IMR-90 (cell line): ENCODE data around the gene ZFP92. TPM values are rescaled to one million over a fixed set of nuclear protein-coding genes. Genes with fewer than 3 reads are reported as not detected.

Experiments
- ATAC-seq: fragments of 200-7000 bp; cut with Tn5 transposase; 2 replicates; pipeline ENCODE4 v1.9.1; 2020; ENCODE audit warnings: low read depth, mild to moderate bottlenecking, moderate library complexity
- BruUV-seq: library from RNA; stranded (reverse); fragments of 400-500 nt; replicated peaks from 2 replicates; lab custom pipeline; 2021; lab: Mats Ljungman, UMichigan
- CTCF ChIA-PET: fragments of 300-600 bp; formaldehyde crosslinking; extraction: SDS; loops from one replicate; lab custom pipeline; 2021; ENCODE audit warnings: antibody characterized with exemption; lab: Yijun Ruan, JAX
- POLR2A ChIA-PET: fragments of 300-600 bp; sonication (Branson Sonifier 250); formaldehyde crosslinking; loops from one replicate; lab custom pipeline; 2022; ENCODE audit warnings: antibody characterized with exemption; ENCODE audit not compliant: unreplicated experiment; lab: Charles Lee
- DNase-seq: peaks from one replicate; pipeline ENCODE4 v3.0.0; 2013
- H2AFZ ChIP-seq: replicated peaks from 2 replicates; pipeline ENCODE3; 2013; ENCODE audit warnings: low read length, mild to moderate bottlenecking; ENCODE audit not compliant: poor library complexity
- H2AK5ac ChIP-seq: 2 replicates; pipeline ENCODE4 v1.6.1; 2013; ENCODE audit warnings: low read depth, low read length, inconsistent platforms
- H2AK9ac ChIP-seq: replicated peaks from 2 replicates; pipeline ENCODE3; 2013; ENCODE audit warnings: mild to moderate bottlenecking, low read depth, low read length, moderate library complexity; ENCODE audit not compliant: poor library complexity
- H2BK120ac ChIP-seq: 2 replicates; pipeline ENCODE4 v1.6.1; 2013; ENCODE audit warnings: low read depth, low read length, inconsistent platforms
- H2BK15ac ChIP-seq: 3 replicates; pipeline ENCODE4 v1.6.1; 2013; ENCODE audit warnings: low read depth, low read length, inconsistent platforms
- H2BK20ac ChIP-seq: 2 replicates; pipeline ENCODE4 v1.6.1; 2013; ENCODE audit warnings: low read depth, mild to moderate bottlenecking, inconsistent platforms, low read length, moderate library complexity
- H2BK5ac ChIP-seq: 2 replicates; pipeline ENCODE4 v1.6.1; 2013; ENCODE audit warnings: mild to moderate bottlenecking, low read depth, low read length, inconsistent platforms; ENCODE audit not compliant: poor library complexity, severe bottlenecking
- H3K14ac ChIP-seq: replicated peaks from 2 replicates; pipeline ENCODE4 v1.6.1; 2013; ENCODE audit warnings: low read depth, low read length, inconsistent platforms
- H3K18ac ChIP-seq: 2 replicates; pipeline ENCODE4 v1.6.1; 2013; ENCODE audit warnings: low read depth, low read length, control low read depth
- H3K23ac ChIP-seq: 2 replicates; pipeline ENCODE4 v1.6.1; 2013; ENCODE audit warnings: low read depth, low read length, inconsistent platforms
- H3K27ac ChIP-seq: 2 replicates; pipeline ENCODE4 v1.5.1; 2013; ENCODE audit warnings: mild to moderate bottlenecking, control low read depth, low read length; ENCODE audit not compliant: insufficient read depth
- H3K27me3 ChIP-seq: 2 replicates; pipeline ENCODE4 v1.6.1; 2013; ENCODE audit warnings: low read length; ENCODE audit not compliant: control insufficient read depth, insufficient read depth
- H3K36me3 ChIP-seq: 2 replicates; pipeline ENCODE4 v1.6.1; 2013; ENCODE audit warnings: low read length, mixed read lengths; ENCODE audit not compliant: control insufficient read depth, insufficient read depth
- H3K4ac ChIP-seq: 2 replicates; pipeline ENCODE4 v1.6.1; 2013; ENCODE audit warnings: low read depth, low read length, inconsistent platforms
- H3K4me1 ChIP-seq: 2 replicates; pipeline ENCODE4 v1.6.1; 2013; ENCODE audit warnings: low read length, mixed read lengths; ENCODE audit not compliant: control insufficient read depth, insufficient read depth
- H3K4me2 ChIP-seq: 2 replicates; pipeline ENCODE4 v1.6.1; 2013; ENCODE audit warnings: low read depth, mild to moderate bottlenecking, control low read depth, low read length, moderate library complexity
- H3K4me3 ChIP-seq: 2 replicates; pipeline ENCODE4 v1.5.1; 2013; ENCODE audit warnings: low read depth, mild to moderate bottlenecking, control low read depth, low read length, moderate library complexity; ENCODE audit not compliant: insufficient read depth
- H3K56ac ChIP-seq: 2 replicates; pipeline ENCODE4 v1.6.1; 2013; ENCODE audit warnings: low read length, inconsistent platforms; ENCODE audit not compliant: insufficient read depth; ENCODE audit errors: extremely low read depth
- H3K79me1 ChIP-seq, 2 experiments: 2 replicates each; pipeline ENCODE4 v1.6.1; 2013; ENCODE audit warnings: low read length in 2 of 2, inconsistent platforms in 1 of 2, low read depth in 1 of 2
- H3K9ac ChIP-seq: 2 replicates; pipeline ENCODE4 v1.6.1; 2013; ENCODE audit warnings: low read depth, low read length, control low read depth
- H3K9me1 ChIP-seq: 2 replicates; pipeline ENCODE4 v1.6.1; 2013; ENCODE audit warnings: low read length, inconsistent platforms; ENCODE audit not compliant: insufficient read depth
- H3K9me3 ChIP-seq: 2 replicates; pipeline ENCODE4 v1.6.1; 2013; ENCODE audit warnings: low read length; ENCODE audit not compliant: control insufficient read depth, insufficient read depth
- H4K20me1 ChIP-seq: 2 replicates; pipeline ENCODE4 v1.6.1; 2013; ENCODE audit warnings: low read length, inconsistent platforms; ENCODE audit not compliant: insufficient read depth
- H4K5ac ChIP-seq: 2 replicates; pipeline ENCODE4 v1.6.1; 2013; ENCODE audit warnings: mild to moderate bottlenecking, low read depth, low read length, control low read depth
- H4K8ac ChIP-seq, 2 experiments: 2 replicates each; pipeline ENCODE4 v1.6.1; 2013; ENCODE audit warnings: low read depth in 2 of 2, low read length in 2 of 2, control low read depth in 1 of 2, inconsistent platforms in 1 of 2
- H4K91ac ChIP-seq: 2 replicates; pipeline ENCODE4 v1.6.1; 2013; ENCODE audit warnings: low read depth, low read length, inconsistent platforms; ENCODE audit not compliant: insufficient read depth
- MAZ ChIP-seq: IDR thresholded peaks from 2 replicates; pipeline ENCODE4 v1.6.1; 2012; ENCODE audit warnings: low read depth, mild to moderate bottlenecking, low read length, improper control_type of control experiment, moderate library complexity, borderline replicate concordance
- SMC3 ChIP-seq: fragments of 150-350 bp; IDR thresholded peaks from 2 replicates; pipeline ENCODE4 v1.6.1; 2016; ENCODE audit warnings: low read depth, mild to moderate bottlenecking, antibody characterized with exemption, low read length, moderate library complexity
- USF2 ChIP-seq: fragments of 150-350 bp; IDR thresholded peaks from 2 replicates; pipeline ENCODE4 v1.6.1; 2017; ENCODE audit warnings: mild to moderate bottlenecking, antibody characterized with exemption, low read length, low read depth
- WGBS, 2 experiments: methylation state at CpG; one replicate each; pipeline versions ENCODE4 v1.1.5 to v1.1.7; 2013; ENCODE audit warnings: missing lambda C conversion rate in 2 of 2; ENCODE audit not compliant: insufficient read length in 1 of 2; ENCODE audit errors: extremely low coverage in 2 of 2; 5-methylcytosine and 5-hydroxymethylcytosine counted together
- dilution Hi-C: fragments of 300-500 bp; cut with HindIII; formaldehyde crosslinking; loops from one replicate; pipeline ENCODE4 v1.14.3; 2018; ENCODE audit warnings: low sequenced_read_pairs; ENCODE audit not compliant: unreplicated experiment
- in situ Hi-C: fragments of 300-500 bp; cut with MboI; formaldehyde crosslinking; loops from 3 replicates; pipeline ENCODE4 v1.14.3; 2019; ENCODE audit warnings: low sequenced_read_pairs, inconsistent platforms, mixed read lengths
- intact Hi-C: fragments of 100-400 bp; cut with micrococcal nuclease; formaldehyde crosslinking; loops from 2 replicates; pipeline ENCODE4 v1.10.0; 2022
- polyA plus RNA-seq, 3 experiments: library from polyadenylated mRNA; depleted of rRNA; stranded (reverse); fragments of >200 nt; gene quantifications; 2 replicates each; pipeline ENCODE4 v1.2.3, GENCODE V29; 2012; ENCODE audit warnings: low replicate concordance in 1 of 3
- total RNA-seq: library from RNA; depleted of rRNA; stranded (reverse); fragments of >200 nt; gene quantifications from 2 replicates; pipeline ENCODE4 v1.2.3, GENCODE V29; 2012

ZFP92 gene
- total and polyA plus RNA-seq, 2 of the 4 experiments (the other 2 are of a cell fraction): under 0.01 to 0.03 TPM

GRCh38 chrX:153449368-153450113 is 38.3 kb downstream of the ZFP92 start:
- ChIA-PET POLR2A (no interaction called here), CTCF (no interaction called here)
- Histone ChIP-seq H3K27ac (no peak overlapping the region), H3K9me1 (no peaks in the 10 kb centered on the region), H3K79me1 (no peaks in the 10 kb centered on the region), H2BK5ac (no peak overlapping the region), H2BK120ac (no peak overlapping the region), H4K8ac (no peak overlapping the region), H3K9ac (no peak overlapping the region), H3K4me1 (no peaks in the 10 kb centered on the region), H3K9me3 (no peaks in the 10 kb centered on the region; the same call in 1 of the 2 replicates), H4K20me1 (no peaks in the 10 kb centered on the region; the same call in 1 of the 2 replicates), H2AK5ac (no peak overlapping the region), H2AFZ (no peak overlapping the region), H3K23ac (no peak overlapping the region), H3K18ac (no peak overlapping the region), H3K14ac (no peak overlapping the region), H2AK9ac (no peak overlapping the region), H2BK15ac (no peak overlapping the region), H3K27me3 (no peaks in the 10 kb centered on the region), H3K36me3 (no peaks in the 10 kb centered on the region), H3K4ac (no peak overlapping the region), H3K4me3 (no peak overlapping the region), H4K5ac (no peak overlapping the region), H2BK20ac (no peak overlapping the region), H4K91ac (no peak overlapping the region), H3K4me2 (no peak overlapping the region), H3K56ac (no peak overlapping the region)
- intact Hi-C loops (no loop called here), dilution Hi-C loops (no loop called here), in situ Hi-C loops (loop anchor here (25.0 kb wide), 1 partner anchor 412 kb away; no protein-coding TSS in a partner anchor)
- no peak for ATAC-seq
- BruUV-seq: no TSS peak
- no peak for DNase-seq
- TF ChIP-seq USF2 (no peak), SMC3 (no peak), MAZ (no peak)
- WGBS, 2 experiments: 80% methylated on average over 4 of the region's 15 CpGs; no CpG with 5 or more reads in 1 of the 2 experiments
